Caki2 (cell line): ENCODE results near the gene MTREX. TPM values are rescaled to one million over a fixed set of nuclear protein-coding genes. Genes with fewer than 3 reads are reported as not detected.

Source experiments
- DNase-seq: peaks from one replicate; pipeline ENCODE4 v3.0.0-alpha.2; 2015; ENCODE audit warnings: low read depth
- in situ Hi-C: cut with HindIII; loops from 2 replicates; pipeline ENCODE4 v1.10.0; 2016; ENCODE audit warnings: low sequenced_read_pairs, low pct_unique_long_range_greater_than_20kb, mixed read lengths
- total RNA-seq: library from RNA; depleted of rRNA; stranded (reverse); fragments of >200 nt; shearing (Covaris generic); gene quantifications from 2 replicates; pipeline ENCODE4 v1.2.3, GENCODE V29; 2014; ENCODE audit warnings: low replicate concordance; rRNA removed

MTREX gene
- total RNA-seq, 1 experiment from 2014 or later: 25.6 TPM

GRCh38 chr5:55445791-55446190, 138.0 kb downstream of the MTREX start:
- in situ Hi-C loops: no loop called here
- no peak for DNase-seq

- in situ Hi-C loops: no loop called here
- no peak for DNase-seq
These were observed 139.0 kb downstream of the MTREX start for GRCh38 chr5:55446640-55447351.

GRCh38 chr5:55450050-55450765, 142.4 kb downstream of the MTREX start:
- in situ Hi-C loops: no loop called here
- DNase-seq: no peak

GRCh38 chr5:55451976-55452375, 144.2 kb downstream of the MTREX start:
- DNase-seq: no peak
- in situ Hi-C loops: no loop called here

GRCh38 chr5:55453211-55453610, 145.4 kb downstream of the MTREX start:
- in situ Hi-C loops: no loop called here

GRCh38 chr5:55454282-55454681, 146.5 kb downstream of the MTREX start:
- in situ Hi-C loops: no loop called here
- DNase-seq: no peak

More at GRCh38 chr5:55453211-55453610, 145.4 kb downstream of the MTREX start:
- no peak for DNase-seq

GRCh38 chr5:55456216-55456895, 148.6 kb downstream of the MTREX start:
- in situ Hi-C loops: no loop called here

GRCh38 chr5:55459572-55459971, 151.8 kb downstream of the MTREX start:
- in situ Hi-C loops: no loop called here
- no peak for DNase-seq

More at GRCh38 chr5:55456216-55456895, 148.6 kb downstream of the MTREX start:
- DNase-seq: no peak

- no peak for DNase-seq
- in situ Hi-C loops: no loop called here
These were observed 155.8 kb downstream of the MTREX start for GRCh38 chr5:55463613-55464012.

GRCh38 chr5:55467862-55468551, 160.2 kb downstream of the MTREX start:
- in situ Hi-C loops: no loop called here
- no peak for DNase-seq

GRCh38 chr5:55469839-55470238, 162.1 kb downstream of the MTREX start:
- no peak for DNase-seq
- in situ Hi-C loops: no loop called here

GRCh38 chr5:55470282-55470681, 162.5 kb downstream of the MTREX start:
- no peak for DNase-seq
- in situ Hi-C loops: no loop called here

GRCh38 chr5:55471468-55471867, 163.7 kb downstream of the MTREX start:
- in situ Hi-C loops: no loop called here
- DNase-seq: peak; percentile 66

- DNase-seq: no peak
- in situ Hi-C loops: no loop called here
These were observed 164.9 kb downstream of the MTREX start for GRCh38 chr5:55472642-55473041.

Other genes with a start within 250 kb of the MTREX start
- gene GZMA, start 205.3 kb upstream of the MTREX start, total RNA-seq: not detected in 2 replicates
- gene GPX8, start 147.8 kb upstream of the MTREX start, total RNA-seq: 29.6 and 49.3 TPM in 2 replicates
- not detected in 2 replicates for gene CDC20B, start 134.8 kb upstream of the MTREX start, total RNA-seq
- gene MCIDAS, start 80.7 kb upstream of the MTREX start, total RNA-seq: 0.68 and 5.6 TPM in 2 replicates
- gene CCNO, start 74.4 kb upstream of the MTREX start, total RNA-seq: 3.6 and 5.4 TPM in 2 replicates
- gene DHX29, start 295 bp upstream of the MTREX start, total RNA-seq: 5.1 and 8.6 TPM in 2 replicates
- 20.7 and 42.2 TPM in 2 replicates for gene PLPP1, start 227.0 kb downstream of the MTREX start, total RNA-seq